Activated CD4-positive, alpha-beta T cell treated with anti-CD3 and anti-CD28 coated beads, Interleukin-2, amount 50 U/mL, for 4 hours (primary cell): Measurements from ENCODE around the gene TSFM.

ENCODE experiments used
- DNase-seq, 2 experiments: peaks; one replicate each; pipeline ENCODE4 v3.0.0-alpha.2; 2020

The TSFM gene

GRCh38 chr12:57746025-57746424 lies 36.6 kb upstream of the TSFM start:
- no peak for DNase-seq

DNA sequence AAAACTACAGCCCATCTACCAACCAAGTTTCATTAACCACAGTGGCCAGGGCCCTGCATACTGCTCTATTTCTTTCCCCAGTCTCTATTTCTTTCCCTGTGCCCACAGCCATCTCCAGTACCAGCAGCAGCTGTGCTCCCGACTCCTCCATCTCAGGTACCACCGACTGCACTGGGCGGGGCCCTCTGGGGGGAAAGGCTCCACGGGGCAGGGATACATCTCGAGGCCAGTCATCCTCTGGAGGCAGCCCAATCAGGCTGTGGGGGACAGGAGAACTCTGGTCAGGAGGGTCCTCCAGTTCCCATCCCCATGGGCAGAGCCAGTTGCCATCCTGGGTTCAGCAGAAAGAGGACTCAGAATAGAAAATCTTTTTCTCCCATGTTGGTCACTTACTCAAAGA lies 33.5 kb upstream of the TSFM start:
- no peak for DNase-seq

GRCh38 chr12:57750561-57751431 lies 31.8 kb upstream of the TSFM start:
- no peak for DNase-seq

GRCh38 chr12:57751432-57751787 lies 31.2 kb upstream of the TSFM start:
- DNase-seq: no peak

DNA sequence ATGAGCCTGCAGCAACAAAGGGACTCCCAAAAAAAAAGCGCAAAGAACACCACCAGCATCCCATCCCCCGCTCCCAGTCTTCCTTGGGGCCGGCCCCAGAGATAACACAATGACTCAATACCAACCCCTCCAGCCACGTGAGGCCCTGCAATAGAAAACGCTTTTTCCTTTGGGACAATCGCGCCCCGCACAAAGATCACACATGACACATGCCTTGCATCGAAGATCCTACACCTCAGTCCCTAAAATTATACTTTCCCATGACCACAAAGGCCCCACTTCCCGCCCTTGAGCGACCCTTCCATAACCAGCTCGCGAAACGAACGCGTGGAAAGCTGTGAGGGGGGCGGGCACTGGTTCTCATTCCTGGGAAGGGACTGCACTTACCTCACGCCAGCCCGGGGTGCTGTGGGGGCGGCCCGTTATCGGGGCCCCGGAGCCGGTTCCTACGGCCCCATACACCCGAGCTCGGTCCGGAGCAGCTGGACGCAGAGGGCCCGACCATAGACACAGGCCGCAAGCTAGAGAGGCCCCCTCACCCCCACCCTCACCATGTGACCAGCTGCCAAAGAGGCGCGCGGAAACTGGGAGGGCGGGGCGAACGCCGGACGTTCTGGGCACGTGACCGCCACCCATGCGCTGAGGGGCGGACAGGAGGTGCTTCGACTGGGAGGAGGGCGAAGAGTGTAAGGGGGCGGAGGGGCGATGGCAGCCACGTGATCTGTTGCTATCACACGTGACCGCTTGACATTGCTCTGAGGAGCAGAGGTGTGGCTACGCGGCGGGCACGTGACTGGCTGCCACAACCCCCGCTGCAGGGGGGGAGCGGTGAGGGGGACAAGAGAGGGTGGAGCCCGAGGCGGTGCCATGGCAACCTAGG lies 30.6 kb upstream of the TSFM start, which contains the start of gene CDK4:
TSS of gene CDK4 (minus strand) at position 523 of the 880 bp plus-strand sequence. CDS start 593 bp downstream, outside the sequence.
- DNase-seq: peak; percentile 97 to 98

DNA sequence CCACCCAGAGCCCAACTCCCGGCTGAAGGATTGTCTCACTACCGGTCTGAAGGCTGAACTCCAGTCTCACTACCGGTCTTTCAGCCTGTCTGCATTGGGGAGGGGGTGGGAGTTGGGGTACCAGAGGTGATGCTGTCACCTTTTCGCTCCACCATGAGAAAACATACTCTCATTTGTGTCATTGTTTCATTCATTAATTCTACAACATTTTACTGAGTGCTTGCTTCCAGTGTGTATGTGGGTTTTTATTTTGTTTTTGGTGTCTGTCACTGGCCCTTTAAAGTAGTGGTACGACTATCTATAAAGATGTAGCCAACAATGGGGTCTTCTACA lies 30.0 kb upstream of the TSFM start:
- no peak for DNase-seq

GRCh38 chr12:57753756-57754337 lies 28.7 kb upstream of the TSFM start:
- no peak for DNase-seq

DNA sequence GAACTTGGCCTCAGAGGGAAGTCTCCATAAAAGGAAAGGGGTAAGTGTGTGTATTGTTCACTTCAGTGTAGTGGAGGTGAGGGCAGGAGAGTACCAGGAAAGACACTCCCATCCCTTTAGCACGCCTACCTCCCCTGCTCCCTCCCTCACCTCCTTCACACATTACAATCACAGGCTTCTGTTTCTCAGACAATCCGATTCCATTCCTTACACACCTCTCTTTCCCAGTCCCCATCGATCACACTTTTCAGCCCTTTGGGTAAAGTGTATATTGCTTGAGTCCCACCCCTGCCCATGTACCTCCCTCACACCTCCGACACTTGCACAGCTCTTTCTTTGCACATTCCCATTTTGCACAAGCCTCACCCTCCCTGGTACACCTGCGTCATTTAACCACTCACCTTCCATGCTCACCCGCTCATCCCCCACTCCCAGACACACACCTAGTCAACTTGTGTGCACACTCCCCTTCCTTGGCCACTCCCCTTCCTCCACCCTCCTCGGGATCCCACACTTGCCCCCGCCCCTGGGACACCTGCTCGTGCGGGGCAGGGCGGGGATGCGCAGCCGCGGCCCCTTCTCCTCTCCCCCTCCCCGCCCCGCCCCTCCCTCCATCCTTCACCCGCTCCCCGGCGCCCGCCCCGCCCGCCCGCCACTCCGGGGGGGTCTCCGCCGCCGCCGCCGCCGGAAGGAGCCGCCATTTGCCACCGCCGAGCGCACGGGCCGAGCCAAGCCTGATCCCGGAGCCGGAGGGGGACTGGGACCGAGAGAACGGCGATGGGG lies 28.0 kb upstream of the TSFM start, which contains the start of gene MARCHF9:
TSS of gene MARCHF9 (plus strand) at position 693 of the 783 bp plus-strand sequence. CDS start 426 bp downstream, outside the sequence.
- peak; percentile 81 to 85 for DNase-seq

- no peak for DNase-seq
Observed at GRCh38 chr12:57755194-57755453, 27.5 kb upstream of the TSFM start.

GRCh38 chr12:57755454-57756372 lies 26.9 kb upstream of the TSFM start:
- DNase-seq: no peak

GRCh38 chr12:57756406-57757341 lies 25.9 kb upstream of the TSFM start:
- peak; percentile 63 to 67 for DNase-seq

DNA sequence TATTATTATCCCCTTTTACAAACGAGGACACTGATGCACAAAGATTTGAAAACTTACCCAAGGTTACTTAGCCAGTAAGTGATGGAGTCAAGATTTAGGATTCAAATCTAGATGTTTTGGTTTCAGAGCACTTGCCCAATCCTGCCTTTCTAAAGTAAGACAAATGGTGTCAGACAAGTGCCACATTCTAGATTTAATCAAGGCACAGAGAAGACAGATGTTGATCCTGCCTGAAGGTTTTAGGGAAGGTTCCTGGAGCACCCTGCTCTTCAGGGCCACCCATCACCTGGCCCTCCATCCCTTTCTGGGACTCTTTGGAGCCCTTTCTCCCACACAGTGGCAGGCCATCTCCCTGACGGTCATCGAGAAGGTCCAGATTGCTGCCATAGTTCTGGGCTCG lies 24.8 kb upstream of the TSFM start:
- DNase-seq: no peak

DNA sequence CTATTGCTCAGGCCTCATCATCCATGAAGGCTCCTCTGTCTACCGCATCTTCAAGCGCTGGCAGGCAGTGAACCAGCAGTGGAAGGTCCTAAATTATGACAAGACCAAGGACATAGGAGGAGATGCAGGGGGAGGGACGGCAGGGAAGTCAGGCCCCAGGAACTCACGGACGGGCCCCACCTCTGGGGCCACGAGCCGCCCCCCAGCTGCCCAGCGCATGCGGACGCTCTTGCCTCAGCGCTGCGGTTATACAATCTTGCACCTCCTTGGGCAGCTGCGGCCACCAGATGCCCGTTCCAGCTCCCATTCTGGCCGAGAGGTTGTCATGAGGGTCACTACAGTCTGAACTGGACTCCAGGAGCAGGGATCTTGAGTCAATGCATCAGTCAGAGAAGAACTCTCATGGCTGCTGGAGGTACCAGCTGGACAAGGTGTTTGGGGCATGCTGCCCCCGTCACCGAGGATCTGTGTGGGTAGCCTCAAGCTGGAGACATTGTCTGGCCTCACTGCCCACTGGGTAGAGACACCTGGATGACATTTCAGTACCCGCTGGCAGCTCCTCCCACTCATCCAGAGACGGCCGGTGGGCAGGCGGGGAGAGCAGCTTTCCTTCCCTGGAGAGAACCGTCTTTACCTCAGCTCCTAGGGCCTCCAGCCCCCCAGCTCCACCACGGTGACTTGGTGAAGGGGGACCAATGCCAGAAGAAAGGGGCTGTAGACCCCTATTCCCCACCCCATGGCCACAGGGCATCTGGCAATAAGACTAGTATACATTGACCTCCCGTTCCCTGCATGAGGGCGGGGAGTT lies 23.8 kb upstream of the TSFM start:
- DNase-seq: no peak

- DNase-seq: peak; percentile 41 to 43
Observed at GRCh38 chr12:57759360-57759980, 23.1 kb upstream of the TSFM start.

DNA sequence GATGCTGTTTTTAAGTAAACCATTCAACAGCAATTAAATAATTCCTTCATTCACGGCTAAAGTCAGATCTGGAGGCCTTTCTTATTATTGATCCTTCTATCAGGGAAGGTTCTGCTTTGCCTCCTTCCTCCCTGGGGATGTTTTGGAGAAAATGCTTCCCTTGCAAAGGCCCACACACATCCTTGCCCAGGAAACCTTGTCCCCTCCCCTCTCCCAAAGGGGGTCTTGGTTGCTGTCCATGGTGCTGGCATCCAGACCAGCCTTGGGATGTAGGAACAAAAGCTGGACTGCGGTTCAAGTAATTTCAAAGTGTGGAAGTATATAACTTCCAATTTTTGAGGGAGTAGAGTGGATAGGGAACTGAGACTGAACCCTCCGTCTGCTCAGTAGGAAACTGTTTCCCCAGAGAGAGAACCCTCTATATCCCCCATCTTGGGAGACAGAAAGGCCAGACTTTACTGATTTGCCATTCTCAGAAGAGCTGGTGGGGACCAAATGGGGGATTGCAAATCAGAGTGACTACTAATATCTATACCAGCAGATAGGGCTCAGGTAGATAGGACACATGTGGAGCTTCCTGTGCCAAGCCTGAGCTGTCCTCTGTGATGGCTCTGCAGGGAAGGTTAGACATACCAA lies 22.1 kb upstream of the TSFM start:
- DNase-seq: no peak

GRCh38 chr12:57761391-57761998 lies 21.1 kb upstream of the TSFM start:
- DNase-seq: no peak

- DNase-seq: no peak
Observed at GRCh38 chr12:57762463-57762862, 20.1 kb upstream of the TSFM start.
